22Rv1 (cell line): Measurements from ENCODE around the gene EXTL1.

Source experiments
- ZFX ChIP-seq: fragments of 450-650 bp; IDR thresholded peaks from 2 replicates; pipeline ENCODE4 v1.6.1; 2017; ENCODE audit warnings: antibody characterized with exemption, borderline replicate concordance
- TF ChIP-seq, protein P1 (sequence below): fragments of 450-650 bp; IDR thresholded peaks from 2 replicates; pipeline ENCODE4 v1.5.1; 2017; ENCODE audit warnings: mild to moderate bottlenecking

DNA sequence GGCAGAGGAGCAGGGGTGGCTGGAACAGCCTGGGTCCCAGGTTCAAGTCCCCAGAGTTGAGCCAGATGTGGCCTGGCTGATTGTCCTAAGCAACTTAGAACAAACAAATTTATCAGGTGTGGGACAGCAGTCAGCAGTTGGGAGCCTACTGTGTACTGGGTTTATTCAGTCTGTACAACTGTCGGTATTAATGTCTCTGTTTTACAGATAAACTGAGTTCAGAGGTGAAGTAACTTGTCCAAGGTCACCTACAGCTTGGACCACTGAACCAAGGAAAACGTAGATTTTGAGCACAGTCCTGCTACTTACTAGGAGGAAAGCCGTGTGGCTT, 60.4 kb downstream of the EXTL1 start:
- TF ChIP-seq, protein P1, sequence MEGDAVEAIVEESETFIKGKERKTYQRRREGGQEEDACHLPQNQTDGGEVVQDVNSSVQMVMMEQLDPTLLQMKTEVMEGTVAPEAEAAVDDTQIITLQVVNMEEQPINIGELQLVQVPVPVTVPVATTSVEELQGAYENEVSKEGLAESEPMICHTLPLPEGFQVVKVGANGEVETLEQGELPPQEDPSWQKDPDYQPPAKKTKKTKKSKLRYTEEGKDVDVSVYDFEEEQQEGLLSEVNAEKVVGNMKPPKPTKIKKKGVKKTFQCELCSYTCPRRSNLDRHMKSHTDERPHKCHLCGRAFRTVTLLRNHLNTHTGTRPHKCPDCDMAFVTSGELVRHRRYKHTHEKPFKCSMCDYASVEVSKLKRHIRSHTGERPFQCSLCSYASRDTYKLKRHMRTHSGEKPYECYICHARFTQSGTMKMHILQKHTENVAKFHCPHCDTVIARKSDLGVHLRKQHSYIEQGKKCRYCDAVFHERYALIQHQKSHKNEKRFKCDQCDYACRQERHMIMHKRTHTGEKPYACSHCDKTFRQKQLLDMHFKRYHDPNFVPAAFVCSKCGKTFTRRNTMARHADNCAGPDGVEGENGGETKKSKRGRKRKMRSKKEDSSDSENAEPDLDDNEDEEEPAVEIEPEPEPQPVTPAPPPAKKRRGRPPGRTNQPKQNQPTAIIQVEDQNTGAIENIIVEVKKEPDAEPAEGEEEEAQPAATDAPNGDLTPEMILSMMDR, result no peak
- TF ChIP-seq ZFX, result no peak
